Erythroblast (primary cell): Measurements from ENCODE around the gene CNBP.

Source experiments
- GATA1 ChIP-seq: IDR thresholded peaks from 2 replicates; pipeline ENCODE4 v1.6.1; 2011; ENCODE audit warnings: low read depth, mild to moderate bottlenecking, control low read depth, low read length, moderate library complexity
- POLR2A ChIP-seq: IDR thresholded peaks from 2 replicates; pipeline ENCODE4 v1.6.1; 2011; ENCODE audit warnings: mild to moderate bottlenecking, low read length

DNA sequence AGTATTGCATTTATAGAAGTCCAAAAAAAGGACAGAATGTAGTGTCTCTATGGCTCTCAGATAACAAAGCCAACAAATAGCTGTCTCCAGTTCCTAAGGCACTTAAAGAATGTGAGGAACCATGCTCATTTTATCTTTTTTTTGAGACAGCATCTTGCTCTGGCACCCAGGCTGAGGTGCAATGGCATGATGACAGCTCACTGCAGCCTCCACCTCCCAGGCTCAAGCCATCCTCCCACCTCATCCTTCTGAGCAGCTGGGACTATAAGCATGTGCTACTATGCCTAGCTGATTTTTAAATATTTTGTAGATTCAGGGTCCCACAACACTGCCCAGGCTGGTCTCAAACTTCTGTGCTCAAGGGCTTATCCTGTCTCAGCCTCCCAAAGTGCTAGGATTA is 38.9 kb downstream of the CNBP start:
- TF ChIP-seq POLR2A = no peak
- no peak for TF ChIP-seq GATA1
